Natural killer cell treated with Interleukin-12 subunit alpha and Interleukin-12 subunit beta and Interleukin-15 and Interleukin-18, amount 100 ng/mL, for 72 hours (primary cell): Measurements from ENCODE around the gene OFD1. TPM values are rescaled to one million over a fixed set of nuclear protein-coding genes. Genes with fewer than 3 reads are reported as not detected.

ENCODE experiments used
- ATAC-seq, 2 donors: fragments of 150-1000 bp; cut with Tn5 transposase in 1 of 2; sonication (Bioruptor Pico), chemical (Tn5 transposase) in 1 of 2; 2 replicates each; pipeline ENCODE4 v1.10.0; 2021
- DNase-seq: peaks from one replicate; pipeline ENCODE4 v3.0.0; 2022; ENCODE audit warnings: low spot score
- H3K27ac Mint-ChIP-seq, 2 donors: 1 replicate in 1 of 2; 2 replicates in 1 of 2; pipeline ENCODE4 v1.8.0; 2022; ENCODE audit warnings: mixed read lengths in 2 of 2, mild to moderate bottlenecking in 1 of 2, moderate library complexity in 1 of 2
- H3K27me3 Mint-ChIP-seq, 2 donors: 1 replicate in 1 of 2; 2 replicates in 1 of 2; pipeline ENCODE4 v1.8.0; 2022; ENCODE audit warnings: mixed read lengths in 2 of 2
- H3K36me3 Mint-ChIP-seq: one replicate; pipeline ENCODE4 v1.8.0; 2022; ENCODE audit warnings: mixed read lengths
- H3K4me1 Mint-ChIP-seq, 2 donors: 1 replicate in 1 of 2; 2 replicates in 1 of 2; pipeline ENCODE4 v1.8.0; 2022; ENCODE audit warnings: low read depth in 2 of 2, mixed read lengths in 2 of 2, mild to moderate bottlenecking in 1 of 2
- H3K4me3 Mint-ChIP-seq: one replicate; pipeline ENCODE4 v1.8.0; 2022; ENCODE audit warnings: mixed read lengths
- H3K9me3 Mint-ChIP-seq: 2 replicates; pipeline ENCODE4 v1.8.0; 2022; ENCODE audit warnings: mixed read lengths
- total RNA-seq, 2 donors: library from RNA; stranded (reverse); gene quantifications; one replicate each; pipeline ENCODE4 v1.2.3, GENCODE V29; 2022

Gene OFD1
- total RNA-seq, result 10 to 100 TPM; 39.1 to 46.1 TPM

DNA sequence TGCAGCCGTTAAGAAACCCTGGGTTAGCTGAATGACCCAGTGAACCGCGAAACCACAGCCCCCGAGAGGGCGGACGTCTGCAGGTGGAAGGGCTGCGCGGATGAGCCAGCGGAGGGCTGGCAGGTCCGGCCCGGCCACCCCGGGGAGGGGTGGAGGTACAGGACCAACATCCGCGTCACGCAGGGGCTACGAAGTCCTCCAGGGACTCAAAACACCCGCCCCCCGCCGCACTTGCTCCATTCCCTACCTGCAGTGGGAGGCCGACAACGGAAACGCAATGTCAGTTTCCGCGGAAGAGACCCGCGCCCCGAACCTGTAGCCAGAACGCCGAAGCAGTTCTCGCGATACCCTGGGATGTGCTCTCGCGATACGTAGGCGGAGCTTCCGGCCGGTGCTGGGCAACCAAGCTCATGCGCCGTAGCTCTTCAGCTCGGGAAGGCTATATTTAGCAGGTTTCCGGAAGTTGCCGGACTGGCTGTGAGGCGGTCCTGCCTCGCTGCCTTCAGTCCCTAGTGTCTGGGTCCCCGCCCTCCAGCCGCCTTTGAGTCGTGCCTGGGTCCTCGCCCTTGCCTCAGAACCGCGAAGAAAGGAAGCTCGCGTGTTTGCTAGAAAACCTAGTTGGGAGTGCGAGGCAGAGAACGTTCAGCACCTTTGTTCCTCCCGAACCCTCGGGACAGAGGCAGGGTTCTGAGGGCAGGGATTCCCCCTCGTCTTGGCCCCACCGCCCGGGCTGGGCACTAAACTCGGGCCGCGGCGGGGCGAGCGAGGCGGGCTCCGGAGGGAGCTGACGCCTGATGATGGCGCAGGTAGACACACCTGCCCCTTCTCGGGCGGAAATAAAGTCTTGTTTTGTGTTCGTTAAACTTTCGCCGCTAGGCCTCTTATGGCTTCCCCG, at the start of gene OFD1, which contains the start of gene TRAPPC2:
OFD1 (plus strand) TSS at position 471 of the 895 bp plus-strand sequence; CDS start at position 795, 324 bp downstream.
TRAPPC2 (minus strand) TSS at position 343 of the 895 bp plus-strand sequence. CDS start 14,657 bp downstream, outside the sequence.
- DNase-seq (peak; percentile 96), ATAC-seq (peak; percentile 99)
- Mint-ChIP-seq H3K4me1 (peaks cover 36 to 41% of the 10 kb centered on the region in 2 donors), H3K27me3 (no peaks in the 10 kb centered on the region), H3K4me3 (peak within 1 kb of the TSS; percentile 99), H3K27ac (peak within 1 kb of the TSS; percentile 86 to 96), H3K9me3 (no peaks in the 10 kb centered on the region), H3K36me3 (peaks cover 29% of the 10 kb centered on the region)

GRCh38 chrX:13685126-13685763, 49.3 kb upstream of the OFD1 start:
- ATAC-seq (no peak), DNase-seq (no peak)
- peaks cover 2% of the 10 kb centered on the region for H3K36me3 Mint-ChIP-seq
- H3K4me1 Mint-ChIP-seq, result peaks cover 23 to 26% of the 10 kb centered on the region in 2 donors
- H3K27ac Mint-ChIP-seq, result peak overlapping the region; percentile 63 to 90
- H3K9me3 Mint-ChIP-seq, result no peaks in the 10 kb centered on the region
- H3K27me3 Mint-ChIP-seq, result peaks cover 0 to 7% of the 10 kb centered on the region in 2 donors
- peak overlapping the region; percentile 23 for H3K4me3 Mint-ChIP-seq

DNA sequence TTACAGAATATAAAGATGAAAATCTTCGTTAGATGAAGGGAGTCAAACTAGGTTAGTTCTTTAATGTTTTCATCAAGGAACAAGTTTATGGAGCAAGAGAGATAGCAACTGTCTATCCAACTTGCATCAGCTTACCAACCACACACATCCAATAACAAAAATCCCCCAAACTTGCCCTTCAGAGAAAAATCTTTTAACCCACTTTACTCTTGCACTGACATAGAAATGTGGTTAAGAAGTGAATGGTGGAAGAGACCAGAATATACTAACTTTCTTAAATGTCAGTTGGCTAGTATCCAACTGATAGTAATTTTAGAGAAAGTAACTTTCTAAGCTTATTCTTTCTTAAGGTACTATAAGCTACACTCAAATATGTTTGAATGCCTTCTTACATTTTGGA, 47.3 kb upstream of the OFD1 start:
- Mint-ChIP-seq H3K4me1 (peaks cover 31 to 40% of the 10 kb centered on the region in 2 donors), H3K27ac (peak overlapping the region; percentile 90 to 91), H3K36me3 (peaks cover 7% of the 10 kb centered on the region), H3K4me3 (peak overlapping the region; percentile 68), H3K27me3 (peaks cover 0 to 10% of the 10 kb centered on the region in 2 donors), H3K9me3 (no peaks in the 10 kb centered on the region)
- ATAC-seq (peak in 1 of 2 donors; percentile 9), DNase-seq (no peak)

DNA sequence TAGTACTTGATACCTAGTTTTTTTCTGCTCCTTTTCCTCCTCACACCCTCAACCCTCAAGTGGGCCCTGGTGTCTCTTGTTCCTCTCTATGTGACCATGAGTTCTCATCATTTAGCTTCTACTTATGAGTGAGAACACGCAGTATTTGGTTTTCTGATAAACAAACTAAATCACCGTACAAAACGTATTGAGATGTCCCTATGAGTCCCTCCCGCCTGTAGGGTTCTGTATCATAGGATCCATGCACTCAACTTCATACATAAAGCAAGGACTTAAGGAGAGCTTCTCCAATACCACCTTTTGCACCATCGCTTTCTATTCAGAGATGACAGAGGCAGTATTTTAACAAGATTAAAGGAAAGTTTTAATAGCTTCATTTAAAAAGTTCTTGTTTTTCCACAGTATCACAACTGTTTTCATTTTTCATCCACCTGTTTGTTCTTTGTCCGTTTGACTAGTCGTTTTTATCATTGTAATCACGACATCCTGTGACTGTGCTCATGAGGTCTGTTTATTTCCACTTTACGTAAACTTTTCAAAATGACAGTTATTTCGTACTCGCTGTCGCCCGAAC, 46.1 kb upstream of the OFD1 start:
- peaks cover 17% of the 10 kb centered on the region for H3K36me3 Mint-ChIP-seq
- H3K9me3 Mint-ChIP-seq, result no peaks in the 10 kb centered on the region
- peak overlapping the region; percentile 90 to 91 for H3K27ac Mint-ChIP-seq
- H3K27me3 Mint-ChIP-seq, result peaks cover 0 to 14% of the 10 kb centered on the region in 2 donors
- no peak for DNase-seq
- peaks cover 43 to 53% of the 10 kb centered on the region in 2 donors for H3K4me1 Mint-ChIP-seq
- ATAC-seq, result peak; percentile 12 to 37
- H3K4me3 Mint-ChIP-seq, result peak overlapping the region; percentile 91

DNA sequence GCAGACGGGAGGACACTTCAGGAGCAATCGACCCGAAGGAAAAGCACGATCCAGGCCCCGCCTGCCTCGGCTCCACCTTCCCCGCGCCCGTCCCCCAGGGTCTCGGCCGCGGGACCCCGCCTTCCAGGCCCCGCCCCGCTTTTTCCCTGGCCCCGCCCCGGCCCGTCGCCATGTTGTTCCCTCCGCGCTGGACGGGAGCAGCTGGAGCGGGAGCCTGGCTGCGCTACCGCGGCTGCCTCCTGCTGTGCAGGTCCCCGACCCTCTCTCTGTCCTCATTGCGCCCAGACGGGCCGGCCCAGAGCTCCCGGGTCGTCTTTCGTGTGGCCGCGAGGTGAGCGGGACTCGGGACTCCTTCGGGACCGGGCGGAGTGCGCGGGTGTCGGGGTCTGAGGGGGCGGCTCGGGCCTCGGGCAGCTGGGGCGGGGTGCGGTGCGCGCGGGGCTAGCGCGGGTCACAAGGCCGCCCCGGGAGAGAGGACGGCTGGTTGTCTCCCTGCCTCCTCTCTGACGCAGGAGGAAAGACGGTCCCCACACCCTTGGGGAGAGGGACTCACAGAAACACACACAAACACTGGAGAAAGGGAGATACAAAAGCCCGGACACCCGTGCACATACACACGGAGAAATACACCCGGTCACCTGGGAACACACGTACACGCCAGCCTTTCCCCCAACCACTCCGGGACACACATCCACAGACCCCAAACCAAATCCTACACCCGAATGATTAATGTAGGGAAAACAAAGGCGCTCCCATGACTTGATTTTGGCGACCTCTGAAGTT, 45.4 kb upstream of the OFD1 start, which contains the start of gene RAB9A:
RAB9A (plus strand) TSS at position 171 of the 783 bp plus-strand sequence. CDS start 19,619 bp downstream, outside the sequence.
- Mint-ChIP-seq H3K4me1 (peaks cover 44 to 58% of the 10 kb centered on the region in 2 donors), H3K4me3 (peak within 1 kb of the TSS; percentile 91), H3K27ac (peak within 1 kb of the TSS; percentile 90 to 91), H3K27me3 (peaks cover 0 to 12% of the 10 kb centered on the region in 2 donors), H3K36me3 (peaks cover 17% of the 10 kb centered on the region), H3K9me3 (no peaks in the 10 kb centered on the region)
- ATAC-seq (peak; percentile 89 to 95), DNase-seq (peak; percentile 90)

DNA sequence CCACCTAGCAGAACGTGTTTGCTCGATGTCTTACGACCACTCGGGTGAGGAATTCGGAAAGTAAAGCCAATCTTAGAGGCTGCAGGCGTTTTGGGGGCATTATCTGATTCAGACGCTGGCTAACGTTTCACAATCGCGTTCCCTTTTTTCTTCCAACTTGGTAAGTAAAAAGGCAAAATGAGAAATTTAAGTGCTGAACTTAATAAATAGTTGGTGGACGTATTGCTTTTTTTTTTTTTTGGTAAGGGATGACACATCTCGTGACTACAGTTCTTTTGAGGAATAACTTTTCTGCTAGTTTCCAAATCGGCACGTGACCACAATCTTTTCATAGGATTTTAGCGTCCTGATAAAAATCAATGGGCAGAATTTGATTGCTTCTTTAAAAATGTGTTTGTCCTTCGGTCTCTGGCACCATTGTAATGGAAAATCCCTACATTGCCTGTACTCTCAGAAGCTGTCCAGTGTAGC, 44.8 kb upstream of the OFD1 start:
- Mint-ChIP-seq H3K4me3 (peak overlapping the region; percentile 91), H3K9me3 (no peaks in the 10 kb centered on the region), H3K4me1 (peaks cover 43 to 56% of the 10 kb centered on the region in 2 donors), H3K27ac (peak overlapping the region; percentile 90 to 91), H3K36me3 (peaks cover 17% of the 10 kb centered on the region), H3K27me3 (peaks cover 0 to 12% of the 10 kb centered on the region in 2 donors)
- ATAC-seq (no peak), DNase-seq (no peak)

GRCh38 chrX:13690836-13691235, 43.7 kb upstream of the OFD1 start:
- Mint-ChIP-seq H3K9me3 (no peaks in the 10 kb centered on the region), H3K4me3 (peak overlapping the region; percentile 91), H3K27me3 (peaks cover 0 to 12% of the 10 kb centered on the region in 2 donors), H3K36me3 (peaks cover 24% of the 10 kb centered on the region), H3K4me1 (peaks cover 44 to 56% of the 10 kb centered on the region in 2 donors), H3K27ac (peak overlapping the region; percentile 90 to 91)
- no peak for ATAC-seq
- DNase-seq, result no peak

DNA sequence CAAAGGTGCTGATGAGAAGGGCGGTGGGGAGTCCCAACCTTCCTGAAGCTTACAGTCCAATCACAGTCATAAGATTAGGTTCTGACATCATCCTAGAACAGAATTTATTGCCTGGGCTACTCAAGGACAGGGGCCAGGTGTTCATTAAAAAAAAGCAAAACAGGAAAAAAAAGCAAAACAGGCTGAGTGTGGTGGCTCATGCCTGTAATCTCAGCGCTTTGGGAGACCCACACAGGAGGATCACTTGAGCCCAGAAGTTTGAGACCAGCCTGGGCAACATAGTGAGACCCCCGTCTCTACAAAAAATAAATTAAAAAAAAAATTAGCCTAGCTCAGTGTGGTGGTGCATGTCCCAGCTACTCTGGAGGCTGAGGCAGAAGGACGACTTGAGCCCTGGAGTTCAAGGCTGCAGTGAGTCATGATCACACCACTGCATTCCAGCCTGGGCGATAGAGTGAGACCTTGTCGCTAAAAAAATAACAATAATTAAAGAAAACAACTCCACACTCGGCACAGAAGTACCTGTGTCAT, 42.6 kb upstream of the OFD1 start:
- Mint-ChIP-seq H3K4me3 (peak overlapping the region; percentile 86), H3K9me3 (no peaks in the 10 kb centered on the region), H3K27me3 (peaks cover 0 to 12% of the 10 kb centered on the region in 2 donors), H3K36me3 (peaks cover 24% of the 10 kb centered on the region), H3K4me1 (peaks cover 46 to 61% of the 10 kb centered on the region in 2 donors), H3K27ac (peak overlapping the region; percentile 90 to 91)
- ATAC-seq (peak in 1 of 2 donors; percentile 10), DNase-seq (no peak)

DNA sequence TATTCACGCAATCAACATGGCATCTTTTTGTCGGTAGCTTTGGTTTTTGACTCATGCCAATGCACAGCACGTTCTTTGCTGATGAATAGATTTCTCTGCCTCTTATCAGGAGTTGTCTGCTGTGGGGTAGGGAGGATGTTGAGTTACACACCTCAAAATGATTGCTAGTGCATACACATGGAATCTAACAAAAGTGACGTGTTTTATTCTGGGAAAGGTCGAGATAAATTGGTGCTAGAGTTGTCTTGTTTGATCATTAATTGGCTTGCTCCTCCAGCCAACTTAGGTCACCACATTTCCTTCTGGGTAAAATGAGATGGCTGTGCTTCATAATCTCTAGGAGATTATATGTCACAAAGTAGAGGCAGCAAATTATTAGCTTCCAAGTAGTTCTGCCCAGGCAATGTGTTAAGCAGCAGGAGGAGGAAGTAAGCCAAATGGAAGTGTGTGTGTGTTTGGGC, 41.7 kb upstream of the OFD1 start:
- ATAC-seq (peak in 1 of 2 donors; percentile 7), DNase-seq (no peak)
- H3K4me3 Mint-ChIP-seq, result peak overlapping the region; percentile 86
- H3K27me3 Mint-ChIP-seq, result peaks cover 0 to 10% of the 10 kb centered on the region in 2 donors
- H3K4me1 Mint-ChIP-seq, result peaks cover 47 to 66% of the 10 kb centered on the region in 2 donors
- no peaks in the 10 kb centered on the region for H3K9me3 Mint-ChIP-seq
- H3K36me3 Mint-ChIP-seq, result peaks cover 24% of the 10 kb centered on the region
- H3K27ac Mint-ChIP-seq, result peak overlapping the region; percentile 90 to 91

- H3K36me3 Mint-ChIP-seq, result peaks cover 24% of the 10 kb centered on the region
- H3K27me3 Mint-ChIP-seq, result peaks cover 0 to 7% of the 10 kb centered on the region in 2 donors
- no peaks in the 10 kb centered on the region for H3K9me3 Mint-ChIP-seq
- H3K4me3 Mint-ChIP-seq, result peak overlapping the region; percentile 86
- peaks cover 44 to 63% of the 10 kb centered on the region in 2 donors for H3K4me1 Mint-ChIP-seq
- ATAC-seq, result no peak
- H3K27ac Mint-ChIP-seq, result peak overlapping the region; percentile 90 to 91
- DNase-seq, result no peak
These were observed 41.1 kb upstream of the OFD1 start for GRCh38 chrX:13693341-13693961.

GRCh38 chrX:13694359-13694758, 40.2 kb upstream of the OFD1 start:
- Mint-ChIP-seq H3K27ac (peak overlapping the region; percentile 90 to 91), H3K4me3 (peak overlapping the region; percentile 64), H3K4me1 (peaks cover 45 to 70% of the 10 kb centered on the region in 2 donors)

GRCh38 chrX:13694983-13695382, 39.6 kb upstream of the OFD1 start:
- Mint-ChIP-seq H3K4me3 (peak overlapping the region; percentile 64), H3K36me3 (peaks cover 30% of the 10 kb centered on the region), H3K27ac (peak overlapping the region; percentile 79 to 94), H3K27me3 (peaks cover 0 to 7% of the 10 kb centered on the region in 2 donors), H3K9me3 (no peaks in the 10 kb centered on the region), H3K4me1 (peaks cover 48 to 73% of the 10 kb centered on the region in 2 donors)
- ATAC-seq, result no peak
- no peak for DNase-seq

More at GRCh38 chrX:13694359-13694758, 40.2 kb upstream of the OFD1 start:
- ATAC-seq, result no peak
- no peak for DNase-seq
- Mint-ChIP-seq H3K27me3 (peaks cover 0 to 7% of the 10 kb centered on the region in 2 donors), H3K36me3 (peaks cover 27% of the 10 kb centered on the region), H3K9me3 (no peaks in the 10 kb centered on the region)
